NCI-H82 (cell line): Measurements from ENCODE around the gene EZR.

ENCODE experiments used
- DNase-seq: peaks from one replicate; lab custom pipeline; 2025; lab: John Stamatoyannopoulos, UW

The EZR gene

DNA sequence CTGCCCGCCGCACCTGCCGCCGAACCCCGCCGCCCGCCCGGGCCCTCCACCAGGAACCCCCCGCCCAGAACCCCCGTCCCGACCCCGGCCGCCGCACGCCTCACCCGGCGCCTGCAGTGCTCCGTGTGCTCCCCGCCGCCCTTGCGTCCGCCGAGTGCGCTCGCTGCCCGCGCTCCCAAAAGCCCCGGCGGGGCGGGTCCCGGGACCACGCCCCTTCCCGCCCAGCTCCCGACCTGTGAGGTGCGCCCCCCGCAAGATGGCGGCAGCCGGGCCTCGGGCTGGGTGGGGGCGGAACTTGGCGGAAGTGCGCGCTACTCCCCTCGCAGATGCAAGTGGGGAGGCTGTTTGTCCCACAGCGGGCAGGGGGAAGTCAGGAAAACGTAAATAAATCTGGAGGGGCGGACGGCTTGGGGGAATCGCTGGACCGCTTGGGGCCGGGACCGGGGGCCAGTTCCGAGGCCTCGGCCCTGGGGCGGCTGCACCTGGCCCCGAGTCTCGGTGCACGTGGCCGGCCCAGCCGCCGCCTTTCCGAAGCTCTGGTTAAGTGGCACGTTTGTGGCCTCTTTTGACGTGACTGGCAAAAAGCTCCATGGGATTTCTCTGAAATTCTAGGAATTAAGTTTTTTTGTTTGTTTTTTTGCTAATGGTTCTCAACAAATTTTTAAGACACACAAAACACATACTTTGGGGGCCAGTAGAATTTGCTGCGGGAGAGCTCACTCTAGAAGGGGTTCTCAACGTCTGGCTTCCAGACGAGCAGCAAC, at the start of gene EZR:
TSS of gene EZR (minus strand) at position 156 of the 764 bp plus-strand sequence. CDS start 1,275 bp downstream, outside the sequence.
- DNase-seq = peak; percentile 86

- no peak for DNase-seq
Measured at GRCh38 chr6:158868122-158868480, 48.9 kb upstream of the EZR start.

DNA sequence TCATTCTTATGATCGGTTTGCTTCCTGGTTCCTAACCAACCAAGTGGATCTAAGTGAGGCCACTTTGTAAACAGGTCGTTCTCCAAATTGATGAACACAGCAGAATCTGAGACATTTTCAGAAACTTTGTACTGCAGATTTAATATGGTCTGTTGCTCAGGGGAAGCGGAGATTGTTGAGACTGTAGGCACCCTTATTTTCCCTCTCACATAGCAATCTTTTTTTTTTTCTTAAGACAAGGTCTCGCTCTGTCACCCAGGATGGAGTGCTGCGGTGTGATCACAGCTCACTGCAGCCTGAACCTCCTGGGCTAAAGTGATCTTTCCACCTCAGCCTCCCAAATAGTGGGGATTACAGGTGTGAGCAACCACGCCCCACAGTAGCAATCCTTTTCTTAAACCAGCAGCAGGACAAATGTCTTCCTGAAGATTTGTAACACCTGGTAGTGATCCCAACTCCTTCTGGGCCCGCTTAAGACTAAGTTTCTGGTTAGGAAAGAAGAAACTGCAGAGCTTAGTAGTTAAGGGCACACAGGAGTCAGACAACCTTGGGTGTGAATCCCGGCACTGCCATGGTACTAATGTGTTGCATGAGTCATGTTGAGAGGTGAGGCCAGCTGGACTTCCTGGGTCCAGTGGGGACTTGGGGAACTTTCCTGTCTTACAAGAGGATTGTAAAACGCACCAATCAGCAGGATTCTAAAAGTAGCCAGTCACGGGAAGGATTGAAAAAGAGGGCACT, 48.4 kb upstream of the EZR start:
- no peak for DNase-seq

GRCh38 chr6:158865769-158866168, 46.6 kb upstream of the EZR start:
- no peak for DNase-seq

- DNase-seq = no peak
Measured at GRCh38 chr6:158863646-158864045, 44.5 kb upstream of the EZR start.

DNA sequence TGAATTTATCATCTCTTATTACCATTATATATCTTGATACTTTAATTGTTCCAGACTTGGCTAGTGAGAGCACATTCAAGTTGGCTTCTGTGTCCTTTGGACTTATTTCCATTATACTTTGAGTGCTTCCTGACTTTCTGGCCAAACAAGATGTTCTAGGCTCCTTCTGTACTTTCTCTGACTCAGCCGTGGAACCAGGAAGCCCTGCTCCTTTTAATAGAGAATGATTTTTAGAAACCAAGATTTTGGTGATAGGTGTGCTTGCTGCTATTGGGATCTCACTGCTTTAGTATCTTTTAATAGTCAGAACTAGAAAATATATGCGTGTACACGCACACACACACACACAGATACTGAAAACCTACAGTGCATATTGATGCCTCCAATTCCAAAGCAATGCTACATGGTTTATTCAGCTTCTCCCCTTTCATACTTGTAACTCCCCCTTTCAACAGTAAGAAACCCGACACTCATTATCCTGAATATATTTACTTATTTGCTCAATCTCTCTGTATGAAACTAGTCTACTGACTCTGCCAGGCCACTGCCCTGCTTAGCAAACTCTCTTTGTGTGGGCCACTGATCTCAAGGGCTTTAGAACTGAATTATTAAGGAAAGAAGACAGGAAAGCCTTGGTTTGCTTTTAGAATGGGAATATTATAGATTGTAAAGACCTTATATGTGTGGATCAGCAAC, 42.7 kb upstream of the EZR start:
- no peak for DNase-seq

- DNase-seq = no peak
Measured at GRCh38 chr6:158860279-158860865, 41.2 kb upstream of the EZR start.

DNA sequence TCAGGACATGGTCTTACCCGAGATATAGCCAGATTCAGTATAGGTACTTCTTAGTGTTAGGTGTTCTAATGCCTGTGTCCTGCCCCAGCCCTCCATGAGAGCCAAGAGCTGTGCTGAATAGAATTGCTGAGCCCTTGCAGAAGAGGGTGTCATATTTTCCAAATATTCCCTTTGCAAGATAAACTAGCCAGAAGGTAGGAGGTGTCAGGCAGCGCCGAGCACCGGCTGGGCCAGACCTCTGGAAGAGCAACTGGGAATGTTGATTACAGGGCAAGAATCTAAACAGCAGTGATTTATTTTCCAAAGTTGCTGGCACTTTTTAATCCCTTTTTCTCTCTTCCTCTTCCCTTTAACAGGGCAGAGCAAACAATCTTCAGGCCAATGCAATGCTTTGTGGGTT, 37.1 kb upstream of the EZR start:
- DNase-seq = no peak

DNA sequence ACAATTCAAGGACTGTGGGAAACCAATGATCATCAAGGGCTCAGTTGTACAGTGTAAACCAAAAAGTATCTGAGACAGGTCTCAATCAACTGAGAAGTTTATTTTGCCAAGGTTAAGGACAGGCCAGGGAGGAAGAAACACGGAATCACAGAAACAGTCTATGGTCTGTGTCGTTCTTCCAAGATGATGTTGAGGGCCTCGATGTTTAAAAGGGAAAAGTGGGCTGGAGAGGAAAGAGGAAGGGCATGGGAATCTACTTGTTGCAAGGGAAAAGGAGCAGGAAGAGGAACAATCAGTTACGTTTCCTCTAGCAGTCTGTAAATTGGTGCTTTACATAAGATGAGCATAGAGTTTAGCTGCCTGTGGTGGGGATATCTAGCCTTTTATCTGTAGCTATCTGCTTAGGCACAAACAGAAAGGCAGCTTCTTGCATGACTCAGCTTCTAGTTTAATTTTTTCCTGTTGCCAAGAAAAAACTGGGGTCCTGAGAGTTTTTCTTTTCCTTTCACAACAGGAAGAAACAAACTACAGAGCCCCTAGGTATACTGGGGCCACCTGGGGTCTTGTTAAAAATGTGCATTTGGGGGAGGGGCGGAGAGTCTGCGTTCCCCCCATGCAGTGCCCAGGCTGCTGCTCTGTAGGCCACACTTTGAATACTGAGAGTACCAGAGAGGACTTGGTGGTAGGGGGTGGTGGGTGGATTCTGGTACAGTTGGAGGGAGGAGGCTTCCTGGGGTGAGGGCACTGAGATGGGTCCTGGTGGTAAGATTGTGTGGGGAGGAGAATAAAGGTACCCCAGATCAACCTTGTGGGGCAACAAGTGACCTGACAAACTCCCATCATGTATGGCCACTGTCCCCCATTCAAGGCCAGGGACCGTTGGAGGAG, 35.3 kb upstream of the EZR start:
- no peak for DNase-seq

- DNase-seq = no peak
Measured at GRCh38 chr6:158853880-158854213, 34.7 kb upstream of the EZR start.

- DNase-seq = no peak
Measured at GRCh38 chr6:158853072-158853879, 34.1 kb upstream of the EZR start.

- no peak for DNase-seq
Measured at GRCh38 chr6:158852312-158853071, 33.3 kb upstream of the EZR start.

DNA sequence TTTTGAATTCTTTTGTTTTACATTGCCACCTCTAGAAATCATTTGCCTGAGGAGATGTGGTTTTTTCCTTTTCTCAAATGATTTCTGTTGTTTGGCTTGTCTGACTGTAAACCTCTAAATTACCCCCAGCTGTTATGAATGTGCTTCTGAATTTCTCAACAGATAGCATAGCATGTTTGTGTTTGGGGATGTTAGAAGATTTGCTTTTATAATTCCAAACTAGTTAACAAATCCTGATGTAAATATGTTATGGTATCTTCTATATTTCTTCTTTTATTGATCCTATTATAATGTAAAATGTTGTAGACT, 31.6 kb upstream of the EZR start:
- no peak for DNase-seq

- DNase-seq = no peak
Measured at GRCh38 chr6:158849899-158850806, 31.0 kb upstream of the EZR start.

- no peak for DNase-seq
Measured at GRCh38 chr6:158848490-158848895, 29.3 kb upstream of the EZR start.

DNA sequence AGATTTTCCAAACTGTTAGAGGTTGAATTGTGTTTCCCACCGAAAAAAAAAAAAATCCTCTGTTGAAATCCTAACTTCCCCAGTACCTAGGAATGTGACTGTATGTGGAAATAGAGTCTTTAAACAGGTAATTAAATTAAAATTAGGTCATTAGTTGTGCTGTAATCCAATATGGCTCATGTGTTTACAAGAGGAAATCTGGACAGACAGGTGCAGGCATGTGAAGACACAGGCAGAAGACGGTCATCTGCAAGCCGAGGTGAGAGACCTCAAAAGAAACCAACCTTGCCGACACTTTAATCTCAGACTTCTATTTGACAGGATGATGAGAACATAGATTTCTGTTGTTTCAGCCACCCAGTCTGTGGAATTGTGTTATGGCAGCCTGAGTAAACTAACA, 28.6 kb upstream of the EZR start:
- peak; percentile 81 for DNase-seq

- DNase-seq = no peak
Measured at GRCh38 chr6:158847012-158847529, 27.9 kb upstream of the EZR start.

GRCh38 chr6:158843751-158844683, 24.8 kb upstream of the EZR start:
- DNase-seq = peak; percentile 54
